Peyer's patch (tissue), 4 donors: Measurements from ENCODE around the gene TSC22D3.

ENCODE experiments used
- CTCF ChIP-seq, 6 experiments: fragments of 450-650 bp in 4 of 6; fragments of 200-600 bp in 2 of 6; sonication (generic) in 1 of 6; IDR thresholded peaks; one replicate each; pipeline ENCODE4 v1.5.1; 2017 to 2019; ENCODE audit warnings: antibody characterized with exemption in 6 of 6, mild to moderate bottlenecking in 3 of 6, moderate library complexity in 1 of 6
- POLR2A ChIP-seq, 2 donors: fragments of 450-650 bp; IDR thresholded peaks; one replicate each; pipeline ENCODE4 v1.5.1; 2017; ENCODE audit warnings: antibody characterized with exemption in 2 of 2, mild to moderate bottlenecking in 2 of 2, moderate library complexity in 2 of 2

- TF ChIP-seq CTCF (IDR thresholded peaks at IDR 0.05), result no peak
- TF ChIP-seq POLR2A (IDR thresholded peaks at IDR 0.05), result no peak
Measured at GRCh38 chrX:107669261-107669660, 106.3 kb downstream of the TSC22D3 start.
